HPDE6-E6E7 (cell line): Measurements from ENCODE around the gene ALKBH7.
"Not testable (repeated sequence)": the region's sequence is repeated elsewhere in the genome, so short reads cannot be mapped to it uniquely, and the experiment has no call there.

Experiments
- DNase-seq: peaks from one replicate; pipeline ENCODE4 v3.0.0; 2011; ENCODE audit warnings: missing footprints; ENCODE audit errors: extremely low spot score

The ALKBH7 gene

GRCh38 chr19:6400062-6400944 lies 27.7 kb downstream of the ALKBH7 start:
- not testable (repeated sequence) for DNase-seq

GRCh38 chr19:6402058-6402457 lies 29.5 kb downstream of the ALKBH7 start:
- DNase-seq: no peak

- no peak for DNase-seq
Measured at GRCh38 chr19:6402837-6403608, 30.4 kb downstream of the ALKBH7 start.

GRCh38 chr19:6406401-6406800 lies 33.8 kb downstream of the ALKBH7 start:
- no peak for DNase-seq

- no peak for DNase-seq
Measured at GRCh38 chr19:6409346-6409745, 36.8 kb downstream of the ALKBH7 start.

GRCh38 chr19:6412061-6412446 lies 39.5 kb downstream of the ALKBH7 start:
- DNase-seq: no peak

GRCh38 chr19:6412447-6413091 lies 40.0 kb downstream of the ALKBH7 start:
- no peak for DNase-seq

GRCh38 chr19:6413291-6413690 lies 40.7 kb downstream of the ALKBH7 start:
- DNase-seq: no peak

GRCh38 chr19:6413721-6414643 lies 41.4 kb downstream of the ALKBH7 start:
- no peak for DNase-seq

- no peak for DNase-seq
Measured at GRCh38 chr19:6414793-6415590, 42.4 kb downstream of the ALKBH7 start.

- no peak for DNase-seq
Measured at GRCh38 chr19:6415591-6416190, 43.1 kb downstream of the ALKBH7 start.

- DNase-seq: no peak
Measured at GRCh38 chr19:6416658-6417405, 44.2 kb downstream of the ALKBH7 start.

- DNase-seq: no peak
Measured at GRCh38 chr19:6417713-6418561, 45.3 kb downstream of the ALKBH7 start.

GRCh38 chr19:6418562-6418932 lies 46.0 kb downstream of the ALKBH7 start:
- DNase-seq: no peak

- no peak for DNase-seq
Measured at GRCh38 chr19:6421075-6422014, 48.8 kb downstream of the ALKBH7 start.

GRCh38 chr19:6423499-6424194 lies 51.1 kb downstream of the ALKBH7 start:
- peak; percentile 55 for DNase-seq
